GM23338 (cell line): ENCODE data around the gene BAZ1B. TPM values are rescaled to one million over a fixed set of nuclear protein-coding genes. Genes with fewer than 3 reads are reported as not detected.

Experiments used
- ATAC-seq: fragments of 200-7000 bp; cut with Tn5 transposase; 3 replicates; pipeline ENCODE4 v1.9.1; 2020
- DNase-seq: peaks from one replicate; pipeline ENCODE4 v3.0.0-alpha.2; 2015; ENCODE audit warnings: low spot score
- H2AFZ ChIP-seq: fragments of 200-600 bp; sonication (generic); 2 replicates; pipeline ENCODE4 v1.8.0; 2016; ENCODE audit warnings: antibody characterized with exemption, mild to moderate bottlenecking, moderate library complexity
- H3F3A ChIP-seq: fragments of 200-600 bp; sonication (generic); replicated peaks from 2 replicates; pipeline ENCODE4 v1.8.0; 2017; ENCODE audit warnings: antibody characterized with exemption, mixed run types, low read depth
- H3K27ac ChIP-seq: fragments of 200-600 bp; sonication (generic); 2 replicates; pipeline ENCODE4 v1.6.1; 2016; ENCODE audit warnings: low read depth
- H3K27me3 ChIP-seq: fragments of 200-600 bp; sonication (generic); 2 replicates; pipeline ENCODE4 v1.8.0; 2016; ENCODE audit warnings: mild to moderate bottlenecking, mixed run types, moderate library complexity; ENCODE audit not compliant: insufficient read depth
- H3K36me3 ChIP-seq: fragments of 200-600 bp; sonication (generic); 2 replicates; pipeline ENCODE4 v1.8.0; 2016; ENCODE audit warnings: mild to moderate bottlenecking; ENCODE audit not compliant: insufficient read depth
- H3K4me1 ChIP-seq: fragments of 200-600 bp; sonication (generic); 2 replicates; pipeline ENCODE4 v1.8.0; 2016; ENCODE audit warnings: mild to moderate bottlenecking, moderate library complexity; ENCODE audit not compliant: insufficient read depth
- H3K4me2 ChIP-seq: fragments of 200-600 bp; sonication (generic); 2 replicates; pipeline ENCODE4 v1.7.1; 2017; ENCODE audit warnings: mixed run types
- H3K4me3 ChIP-seq: fragments of 200-600 bp; sonication (generic); 2 replicates; pipeline ENCODE4 v1.6.1; 2016; ENCODE audit warnings: mixed run types
- H3K79me2 ChIP-seq: fragments of 200-600 bp; sonication (generic); replicated peaks from 2 replicates; pipeline ENCODE4 v1.8.0; 2017; ENCODE audit warnings: mild to moderate bottlenecking; ENCODE audit not compliant: insufficient read depth
- H3K9me2 ChIP-seq: fragments of 200-600 bp; sonication (generic); 2 replicates; pipeline ENCODE4 v1.8.0; 2017; ENCODE audit not compliant: insufficient read depth
- H4K20me1 ChIP-seq: fragments of 200-600 bp; sonication (generic); replicated peaks from 2 replicates; pipeline ENCODE4 v1.8.0; 2017; ENCODE audit warnings: mild to moderate bottlenecking; ENCODE audit not compliant: insufficient read depth
- H3K27ac Mint-ChIP-seq: 2 replicates; pipeline ENCODE4 v1.8.0; 2020; ENCODE audit warnings: inconsistent platforms, mild to moderate bottlenecking, moderate library complexity, mixed read lengths
- H3K27me3 Mint-ChIP-seq: 3 replicates; pipeline ENCODE4 v1.8.0; 2022; ENCODE audit warnings: low read depth, mild to moderate bottlenecking, moderate library complexity, mixed read lengths, inconsistent platforms; ENCODE audit not compliant: insufficient read depth, poor library complexity
- H3K36me3 Mint-ChIP-seq: 3 replicates; pipeline ENCODE4 v1.8.0; 2021; ENCODE audit warnings: low read depth, mild to moderate bottlenecking, inconsistent platforms, moderate library complexity, mixed read lengths
- H3K4me1 Mint-ChIP-seq: 3 replicates; pipeline ENCODE4 v1.8.0; 2020; ENCODE audit warnings: mild to moderate bottlenecking, inconsistent platforms, mixed read lengths
- H3K4me3 Mint-ChIP-seq: 3 replicates; pipeline ENCODE4 v1.8.0; 2021; ENCODE audit warnings: moderate library complexity, mild to moderate bottlenecking, inconsistent platforms, mixed read lengths
- H3K9me3 Mint-ChIP-seq: 3 replicates; pipeline ENCODE4 v1.8.0; 2020; ENCODE audit warnings: moderate library complexity, mild to moderate bottlenecking, inconsistent platforms, mixed read lengths
- CREB1 ChIP-seq: fragments of 250-450 bp; sonication (Bioruptor Pico); IDR thresholded peaks from 2 replicates; pipeline ENCODE4 v1.5.0; 2020; ENCODE audit warnings: low read depth, mild to moderate bottlenecking, moderate library complexity
- EZH2 ChIP-seq: fragments of 200-600 bp; sonication (generic); IDR thresholded peaks from one replicate; pipeline ENCODE4 v1.8.0; 2017; ENCODE audit warnings: antibody characterized with exemption, mild to moderate bottlenecking, low read depth; ENCODE audit not compliant: unreplicated experiment
- JUNB ChIP-seq: IDR thresholded peaks from one replicate; pipeline ENCODE4 v1.6.1; 2016; ENCODE audit warnings: antibody characterized with exemption; ENCODE audit not compliant: unreplicated experiment
- NANOG ChIP-seq: IDR thresholded peaks from 2 replicates; pipeline ENCODE4 v1.6.1; 2016; ENCODE audit warnings: antibody characterized with exemption, borderline replicate concordance
- POLR2AphosphoS5 ChIP-seq: IDR thresholded peaks from 2 replicates; pipeline ENCODE4 v1.6.1; 2016; ENCODE audit warnings: antibody characterized with exemption, low read depth
- ZNF114 ChIP-seq: fragments of 250-450 bp; sonication (Bioruptor Pico); IDR thresholded peaks from 2 replicates; pipeline ENCODE4 v1.5.0; 2020; ENCODE audit warnings: mild to moderate bottlenecking, moderate library complexity
- ZNF331 ChIP-seq: fragments of 250-450 bp; sonication (Bioruptor Pico); IDR thresholded peaks from 2 replicates; pipeline ENCODE4 v1.5.0; 2020; ENCODE audit warnings: low read depth, mild to moderate bottlenecking, moderate library complexity
- polyA plus RNA-seq: library from polyadenylated mRNA; unstranded; fragments of >200 nt; fragmentation: Nextera tagmentation; extraction: Ambion mirVana; gene quantifications from 2 replicates; pipeline ENCODE4 v1.2.1, GENCODE V29; 2016
- total RNA-seq: library from RNA; depleted of rRNA; stranded (reverse); fragments of >200 nt; shearing (Covaris generic); gene quantifications from 2 replicates; pipeline ENCODE4 v1.2.3, GENCODE V29; 2014
- TF ChIP-seq, protein P1 (sequence below): IDR thresholded peaks from 2 replicates; pipeline ENCODE4 v1.6.1; 2016; ENCODE audit warnings: antibody characterized with exemption
- TF ChIP-seq, protein P2 (sequence below), 2 experiments: fragments of 200-600 bp in 1 of 2; sonication (generic) in 1 of 2; conservative IDR thresholded peaks; 2 replicates each; pipeline versions ENCODE4 v1.5.1 to v1.6.1; 2016 to 2017; ENCODE audit warnings: antibody characterized with exemption in 2 of 2, low read depth in 2 of 2, mild to moderate bottlenecking in 2 of 2, moderate library complexity in 1 of 2
- TF ChIP-seq, protein P3 (sequence below): fragments of 250-450 bp; sonication (Bioruptor Pico); IDR thresholded peaks from 2 replicates; pipeline ENCODE4 v1.5.0; 2020; ENCODE audit warnings: mild to moderate bottlenecking, moderate library complexity

The BAZ1B gene
- total and polyA plus RNA-seq, 2 experiments from 2014 or later: 40.4 to 70.7 TPM

DNA sequence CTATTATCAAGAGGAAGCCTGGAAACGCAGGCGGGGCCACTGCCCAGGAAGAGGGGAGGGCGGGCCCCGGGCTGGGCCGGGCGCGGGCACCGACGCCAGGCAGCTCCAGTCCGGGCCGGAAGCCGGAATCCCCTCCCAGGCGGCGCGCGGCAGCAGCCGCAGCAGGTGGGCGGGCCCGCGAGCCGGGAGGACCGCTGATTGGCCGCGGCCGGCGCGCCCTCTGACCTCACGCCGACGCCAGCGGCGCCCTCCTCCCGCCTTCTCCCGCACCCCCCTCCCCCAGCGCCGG lies 35.0 kb upstream of the BAZ1B start:
- DNase-seq (peak; percentile 94), ATAC-seq (peak; percentile 95)
- no peak overlapping the region for H2AFZ ChIP-seq

DNA sequence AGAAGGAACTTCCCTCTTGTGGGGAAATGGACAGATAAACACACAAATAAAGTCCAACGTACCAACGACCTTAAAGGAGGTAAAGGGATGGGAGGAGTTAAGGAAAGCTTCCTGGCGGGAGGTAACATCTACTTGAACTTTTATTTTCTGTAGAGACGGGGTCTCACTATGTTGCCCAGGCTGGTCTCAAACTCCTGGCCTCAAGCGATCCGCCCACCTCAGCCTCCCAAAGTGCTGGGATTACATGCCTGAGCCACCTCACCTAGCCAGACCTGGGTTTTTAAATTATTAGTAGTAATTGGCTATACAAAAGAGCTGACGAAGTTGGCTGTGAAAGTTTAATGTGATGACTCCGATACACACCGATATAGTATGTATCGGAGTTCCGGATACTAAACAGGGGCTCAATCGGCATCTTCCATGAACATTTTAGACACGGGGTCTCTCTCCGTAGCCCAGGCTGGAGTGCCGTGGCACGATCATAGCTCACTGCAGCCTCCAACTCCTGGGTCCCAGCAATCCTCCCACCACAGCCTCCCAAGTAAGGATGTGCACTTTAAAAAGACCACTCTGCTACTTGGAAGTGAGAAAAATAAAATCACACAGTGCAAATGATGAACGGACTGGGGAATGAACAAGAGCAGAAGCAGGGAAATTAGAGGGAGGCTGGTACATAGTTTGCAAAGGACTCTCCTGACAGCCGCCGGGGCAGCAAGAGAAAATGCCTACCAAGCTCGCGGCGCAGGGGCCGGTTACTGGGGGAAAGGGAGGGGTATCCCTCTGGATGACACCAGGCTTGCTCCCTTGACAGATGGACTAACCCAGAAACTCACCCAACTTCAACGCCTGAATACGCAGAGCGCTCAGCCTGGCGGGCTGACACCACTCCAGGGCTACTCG lies 34.4 kb upstream of the BAZ1B start:
- ATAC-seq: no peak
- peaks cover 11% of the 10 kb centered on the region for H3K4me1 Mint-ChIP-seq
- peaks cover 23% of the 10 kb centered on the region for H3K27me3 Mint-ChIP-seq
- Histone ChIP-seq H3K4me2 (peak overlapping the region; percentile 95), H3K4me1 (0 out of 2 replicates have a peak, but pooled peaks cover 6% of the 10 kb centered on the region), H3K9me2 (no peaks in the 10 kb centered on the region), H4K20me1 (peaks cover 18% of the 10 kb centered on the region), H3K27me3 (peaks cover 25% of the 10 kb centered on the region), H3K4me3 (peak overlapping the region; percentile 85), H3K36me3 (no peaks in the 10 kb centered on the region; the same call in 1 of the 2 replicates), H3K27ac (peak overlapping the region; percentile 74; the same call in 1 of the 2 replicates), H3K79me2 (peaks cover 37% of the 10 kb centered on the region), H3F3A (peaks cover 13% of the 10 kb centered on the region), H2AFZ (no peak overlapping the region)
- peaks cover 3% of the 10 kb centered on the region; the same call in 1 of the 3 replicates for H3K9me3 Mint-ChIP-seq
- peaks cover 17% of the 10 kb centered on the region for H3K36me3 Mint-ChIP-seq
- H3K4me3 Mint-ChIP-seq: peak overlapping the region; percentile 86
- DNase-seq: no peak
- peak overlapping the region; percentile 62; the same call in 1 of the 2 replicates for H3K27ac Mint-ChIP-seq
- TF ChIP-seq JUNB: no peak
- no peak for TF ChIP-seq ZNF114 (CRISPR knock-in tag)
- TF ChIP-seq, protein P1, sequence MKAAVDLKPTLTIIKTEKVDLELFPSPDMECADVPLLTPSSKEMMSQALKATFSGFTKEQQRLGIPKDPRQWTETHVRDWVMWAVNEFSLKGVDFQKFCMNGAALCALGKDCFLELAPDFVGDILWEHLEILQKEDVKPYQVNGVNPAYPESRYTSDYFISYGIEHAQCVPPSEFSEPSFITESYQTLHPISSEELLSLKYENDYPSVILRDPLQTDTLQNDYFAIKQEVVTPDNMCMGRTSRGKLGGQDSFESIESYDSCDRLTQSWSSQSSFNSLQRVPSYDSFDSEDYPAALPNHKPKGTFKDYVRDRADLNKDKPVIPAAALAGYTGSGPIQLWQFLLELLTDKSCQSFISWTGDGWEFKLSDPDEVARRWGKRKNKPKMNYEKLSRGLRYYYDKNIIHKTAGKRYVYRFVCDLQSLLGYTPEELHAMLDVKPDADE: no peak
- TF ChIP-seq, protein P2, sequence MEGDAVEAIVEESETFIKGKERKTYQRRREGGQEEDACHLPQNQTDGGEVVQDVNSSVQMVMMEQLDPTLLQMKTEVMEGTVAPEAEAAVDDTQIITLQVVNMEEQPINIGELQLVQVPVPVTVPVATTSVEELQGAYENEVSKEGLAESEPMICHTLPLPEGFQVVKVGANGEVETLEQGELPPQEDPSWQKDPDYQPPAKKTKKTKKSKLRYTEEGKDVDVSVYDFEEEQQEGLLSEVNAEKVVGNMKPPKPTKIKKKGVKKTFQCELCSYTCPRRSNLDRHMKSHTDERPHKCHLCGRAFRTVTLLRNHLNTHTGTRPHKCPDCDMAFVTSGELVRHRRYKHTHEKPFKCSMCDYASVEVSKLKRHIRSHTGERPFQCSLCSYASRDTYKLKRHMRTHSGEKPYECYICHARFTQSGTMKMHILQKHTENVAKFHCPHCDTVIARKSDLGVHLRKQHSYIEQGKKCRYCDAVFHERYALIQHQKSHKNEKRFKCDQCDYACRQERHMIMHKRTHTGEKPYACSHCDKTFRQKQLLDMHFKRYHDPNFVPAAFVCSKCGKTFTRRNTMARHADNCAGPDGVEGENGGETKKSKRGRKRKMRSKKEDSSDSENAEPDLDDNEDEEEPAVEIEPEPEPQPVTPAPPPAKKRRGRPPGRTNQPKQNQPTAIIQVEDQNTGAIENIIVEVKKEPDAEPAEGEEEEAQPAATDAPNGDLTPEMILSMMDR (conservative IDR thresholded peaks at IDR 0.05; ENCODE audit: low read depth in 2 of 2): no peak
- TF ChIP-seq NANOG: no peak
- TF ChIP-seq EZH2: no peak
- TF ChIP-seq CREB1 (CRISPR knock-in tag): no peak
- TF ChIP-seq, protein P3, sequence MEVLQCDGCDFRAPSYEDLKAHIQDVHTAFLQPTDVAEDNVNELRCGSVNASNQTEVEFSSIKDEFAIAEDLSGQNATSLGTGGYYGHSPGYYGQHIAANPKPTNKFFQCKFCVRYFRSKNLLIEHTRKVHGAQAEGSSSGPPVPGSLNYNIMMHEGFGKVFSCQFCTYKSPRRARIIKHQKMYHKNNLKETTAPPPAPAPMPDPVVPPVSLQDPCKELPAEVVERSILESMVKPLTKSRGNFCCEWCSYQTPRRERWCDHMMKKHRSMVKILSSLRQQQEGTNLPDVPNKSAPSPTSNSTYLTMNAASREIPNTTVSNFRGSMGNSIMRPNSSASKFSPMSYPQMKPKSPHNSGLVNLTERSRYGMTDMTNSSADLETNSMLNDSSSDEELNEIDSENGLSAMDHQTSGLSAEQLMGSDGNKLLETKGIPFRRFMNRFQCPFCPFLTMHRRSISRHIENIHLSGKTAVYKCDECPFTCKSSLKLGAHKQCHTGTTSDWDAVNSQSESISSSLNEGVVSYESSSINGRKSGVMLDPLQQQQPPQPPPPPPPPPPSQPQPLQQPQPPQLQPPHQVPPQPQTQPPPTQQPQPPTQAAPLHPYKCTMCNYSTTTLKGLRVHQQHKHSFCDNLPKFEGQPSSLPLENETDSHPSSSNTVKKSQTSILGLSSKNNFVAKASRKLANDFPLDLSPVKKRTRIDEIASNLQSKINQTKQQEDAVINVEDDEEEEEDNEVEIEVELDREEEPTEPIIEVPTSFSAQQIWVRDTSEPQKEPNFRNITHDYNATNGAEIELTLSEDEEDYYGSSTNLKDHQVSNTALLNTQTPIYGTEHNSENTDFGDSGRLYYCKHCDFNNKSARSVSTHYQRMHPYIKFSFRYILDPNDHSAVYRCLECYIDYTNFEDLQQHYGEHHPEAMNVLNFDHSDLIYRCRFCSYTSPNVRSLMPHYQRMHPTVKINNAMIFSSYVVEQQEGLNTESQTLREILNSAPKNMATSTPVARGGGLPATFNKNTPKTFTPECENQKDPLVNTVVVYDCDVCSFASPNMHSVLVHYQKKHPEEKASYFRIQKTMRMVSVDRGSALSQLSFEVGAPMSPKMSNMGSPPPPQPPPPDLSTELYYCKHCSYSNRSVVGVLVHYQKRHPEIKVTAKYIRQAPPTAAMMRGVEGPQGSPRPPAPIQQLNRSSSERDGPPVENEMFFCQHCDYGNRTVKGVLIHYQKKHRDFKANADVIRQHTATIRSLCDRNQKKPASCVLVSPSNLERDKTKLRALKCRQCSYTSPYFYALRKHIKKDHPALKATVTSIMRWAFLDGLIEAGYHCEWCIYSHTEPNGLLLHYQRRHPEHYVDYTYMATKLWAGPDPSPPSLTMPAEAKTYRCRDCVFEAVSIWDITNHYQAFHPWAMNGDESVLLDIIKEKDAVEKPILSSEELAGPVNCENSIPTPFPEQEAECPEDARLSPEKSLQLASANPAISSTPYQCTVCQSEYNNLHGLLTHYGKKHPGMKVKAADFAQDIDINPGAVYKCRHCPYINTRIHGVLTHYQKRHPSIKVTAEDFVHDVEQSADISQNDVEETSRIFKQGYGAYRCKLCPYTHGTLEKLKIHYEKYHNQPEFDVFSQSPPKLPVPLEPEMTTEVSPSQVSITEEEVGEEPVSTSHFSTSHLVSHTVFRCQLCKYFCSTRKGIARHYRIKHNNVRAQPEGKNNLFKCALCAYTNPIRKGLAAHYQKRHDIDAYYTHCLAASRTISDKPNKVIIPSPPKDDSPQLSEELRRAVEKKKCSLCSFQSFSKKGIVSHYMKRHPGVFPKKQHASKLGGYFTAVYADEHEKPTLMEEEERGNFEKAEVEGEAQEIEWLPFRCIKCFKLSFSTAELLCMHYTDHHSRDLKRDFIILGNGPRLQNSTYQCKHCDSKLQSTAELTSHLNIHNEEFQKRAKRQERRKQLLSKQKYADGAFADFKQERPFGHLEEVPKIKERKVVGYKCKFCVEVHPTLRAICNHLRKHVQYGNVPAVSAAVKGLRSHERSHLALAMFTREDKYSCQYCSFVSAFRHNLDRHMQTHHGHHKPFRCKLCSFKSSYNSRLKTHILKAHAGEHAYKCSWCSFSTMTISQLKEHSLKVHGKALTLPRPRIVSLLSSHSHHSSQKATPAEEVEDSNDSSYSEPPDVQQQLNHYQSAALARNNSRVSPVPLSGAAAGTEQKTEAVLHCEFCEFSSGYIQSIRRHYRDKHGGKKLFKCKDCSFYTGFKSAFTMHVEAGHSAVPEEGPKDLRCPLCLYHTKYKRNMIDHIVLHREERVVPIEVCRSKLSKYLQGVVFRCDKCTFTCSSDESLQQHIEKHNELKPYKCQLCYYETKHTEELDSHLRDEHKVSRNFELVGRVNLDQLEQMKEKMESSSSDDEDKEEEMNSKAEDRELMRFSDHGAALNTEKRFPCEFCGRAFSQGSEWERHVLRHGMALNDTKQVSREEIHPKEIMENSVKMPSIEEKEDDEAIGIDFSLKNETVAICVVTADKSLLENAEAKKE: no peak
- no peak for TF ChIP-seq POLR2AphosphoS5
- TF ChIP-seq ZNF331 (CRISPR knock-in tag): no peak

More for the DNA sequence above, 35.0 kb upstream of the BAZ1B start:
- peaks cover 18% of the 10 kb centered on the region for H4K20me1 ChIP-seq
- peaks cover 11% of the 10 kb centered on the region for H3K4me1 Mint-ChIP-seq
- H3K79me2 ChIP-seq: peaks cover 37% of the 10 kb centered on the region
- H3K4me2 ChIP-seq: peak overlapping the region; percentile 95
- no peaks in the 10 kb centered on the region for H3K9me2 ChIP-seq
- H3K4me3 ChIP-seq: peak overlapping the region; percentile 85
- H3F3A ChIP-seq: peaks cover 13% of the 10 kb centered on the region
- peak overlapping the region; percentile 86 for H3K4me3 Mint-ChIP-seq
- H3K27me3 ChIP-seq: peaks cover 25% of the 10 kb centered on the region
- peaks cover 15% of the 10 kb centered on the region for H3K36me3 Mint-ChIP-seq
- TF ChIP-seq CREB1 (CRISPR knock-in tag): peak; percentile 91
- no peak for TF ChIP-seq JUNB
- peak overlapping the region; percentile 96 for H3K27ac Mint-ChIP-seq
- H3K27ac ChIP-seq: peak overlapping the region; percentile 96; the same call in 1 of the 2 replicates
- H3K4me1 ChIP-seq: 0 out of 2 replicates have a peak, but pooled peaks cover 6% of the 10 kb centered on the region
- peaks cover 3% of the 10 kb centered on the region; the same call in 1 of the 3 replicates for H3K9me3 Mint-ChIP-seq
- peaks cover 23% of the 10 kb centered on the region for H3K27me3 Mint-ChIP-seq
- H3K36me3 ChIP-seq: no peaks in the 10 kb centered on the region; the same call in 1 of the 2 replicates
